ENCODE data around the gene NEK1. TPM values are rescaled to one million over a fixed set of nuclear protein-coding genes. Genes with fewer than 3 reads are reported as not detected.

Gene NEK1
- total and polyA plus RNA-seq, 2 donors (not counting 3 experiments of a cell fraction or from before 2014, with no cell fraction given), result 2.6 to 10.1 TPM

DNA sequence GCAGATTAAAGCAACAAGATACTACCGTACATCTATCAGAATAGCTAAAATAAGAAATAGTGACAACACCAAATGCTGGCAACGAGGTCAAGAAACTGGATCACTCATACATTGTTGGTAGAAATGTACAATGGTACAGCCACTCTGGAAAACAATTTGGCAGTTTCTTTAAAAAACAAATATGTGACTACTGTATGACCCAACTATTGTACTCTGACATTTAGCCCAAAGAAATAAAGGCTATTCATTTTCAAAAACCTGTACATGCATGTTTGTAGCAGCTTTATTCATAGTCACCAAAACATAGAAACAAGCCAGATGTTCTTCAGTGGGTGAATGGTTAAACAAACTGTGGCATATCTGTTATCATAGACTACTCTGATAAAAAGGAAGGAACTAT, 16.2 kb upstream of the NEK1 start:
- peaks cover 47% of the 10 kb centered on the region for H3K79me2 ChIP-seq (ENCODE audit: control insufficient read depth, insufficient read depth, low read length)

More for the DNA sequence above, 16.2 kb upstream of the NEK1 start:
- BruUV-seq (replicated peaks), result no TSS peak
- Histone ChIP-seq H3K9me1 (replicated peaks; ENCODE audit: control insufficient read depth, extremely low read depth, insufficient read depth, low read length) (no peaks in the 10 kb centered on the region), H3K4me1 (ENCODE audit: control insufficient read depth, extremely low read depth, insufficient read depth, low read length) (peaks cover 9% of the 10 kb centered on the region), H3K4me2 (ENCODE audit: insufficient read depth, low read length) (no peak overlapping the region), H3K9ac (replicated peaks; ENCODE audit: extremely low read depth, insufficient read depth, low read length) (no peak overlapping the region), H4K20me1 (replicated peaks; ENCODE audit: control insufficient read depth, extremely low read depth, insufficient read depth, low read length) (peaks cover 4% of the 10 kb centered on the region), H3K9me3 (replicated peaks; ENCODE audit: control insufficient read depth, insufficient read depth, low read length) (no peaks in the 10 kb centered on the region), H3K36me3 (ENCODE audit: control insufficient read depth in 2 of 2, extremely low read depth in 1 of 2, insufficient read depth in 2 of 2, low read length in 2 of 2) (no peaks in the 10 kb centered on the region), H3K4me3 (replicated peaks in 1 of 3; ENCODE audit: insufficient read depth in 1 of 3, low read depth in 1 of 3, low read length in 3 of 3) (no peak overlapping the region), H3K27me3 (ENCODE audit: control insufficient read depth in 2 of 2, insufficient read depth in 2 of 2, low read length in 2 of 2) (no peaks in the 10 kb centered on the region), H3K27ac (ENCODE audit: insufficient read depth, low read depth, low read length) (no peak overlapping the region), H2AFZ (ENCODE audit: low read depth, low read length) (no peak overlapping the region)
- DNase-seq (ENCODE audit: low read depth, low spot score) (no peak), FAIRE-seq (no peak)
- dilution Hi-C loops (cut with MboI; ENCODE audit: extremely low pct_ligation_motif_present, low sequenced_read_pairs), result no loop called here
- ChIA-PET CTCF (interaction anchor here (1.3 kb wide), 1 partner anchor 15 kb away, joined by 4 read pairs; no protein-coding TSS in a partner anchor), POLR2A (no interaction called here)
- intact Hi-C loops (cut with micrococcal nuclease), result no loop called here
- TF ChIP-seq EZH2 (IDR thresholded peaks at IDR 0.05; ENCODE audit: borderline replicate concordance, low read depth, low read length, severe bottlenecking), result no peak
- no peak for TF ChIP-seq POLR2A (IDR thresholded peaks at IDR 0.05; ENCODE audit: low read depth, low read length)
- TF ChIP-seq JUN (IDR thresholded peaks at IDR 0.05; ENCODE audit: borderline replicate concordance, insufficient read depth, insufficient read length, low read depth), result no peak
- TF ChIP-seq MYC (IDR thresholded peaks at IDR 0.05; ENCODE audit: low read depth, low read length), result no peak
- TF ChIP-seq POLR2AphosphoS5 (IDR thresholded peaks at IDR 0.05; ENCODE audit: insufficient read depth, low read depth, low read length), result no peak
- no peak for TF ChIP-seq MAX (IDR thresholded peaks at IDR 0.05; ENCODE audit: insufficient read depth, insufficient read length)
- no peak for TF ChIP-seq GATA2 (IDR thresholded peaks at IDR 0.05; ENCODE audit: insufficient read depth, insufficient read length, low read depth, low read length)
- no peak for TF ChIP-seq FOS (IDR thresholded peaks at IDR 0.05; ENCODE audit: borderline replicate concordance, insufficient read depth, low read length)
- TF ChIP-seq CTCF (IDR thresholded peaks at IDR 0.05; ENCODE audit: extremely low read depth in 1 of 2, insufficient read depth in 1 of 2, low read depth in 1 of 2, low read length in 2 of 2), result no peak

Measured in endothelial cell of umbilical vein (primary cell).